Neural cell (in vitro differentiated cells): ENCODE results near the gene TUBA3D. TPM values are rescaled to one million over a fixed set of nuclear protein-coding genes. Genes with fewer than 3 reads are reported as not detected.
"Not testable (repeated sequence)": the region's sequence is repeated elsewhere in the genome, so short reads cannot be mapped to it uniquely, and the experiment has no call there.

Experiments
- H2AFZ ChIP-seq: fragments of 200-600, 300-800 bp; sonication (generic), shearing (Covaris generic); 2 replicates; pipeline ENCODE4 v1.6.0; 2014; ENCODE audit warnings: low read depth, mild to moderate bottlenecking, antibody characterized with exemption, low read length, moderate library complexity
- H3F3A ChIP-seq: fragments of 200-600 bp; shearing (Covaris generic); 2 replicates; pipeline ENCODE4 v1.6.1; 2016; ENCODE audit warnings: mild to moderate bottlenecking, moderate library complexity, mixed read lengths, antibody characterized with exemption, low read length; ENCODE audit not compliant: insufficient read depth, poor library complexity, severe bottlenecking
- H3K27ac ChIP-seq: fragments of 200-600, 300-800 bp; sonication (generic), shearing (Covaris generic); 2 replicates; pipeline ENCODE4 v1.5.1; 2014; ENCODE audit warnings: mild to moderate bottlenecking, low read length, moderate library complexity
- H3K27me3 ChIP-seq: fragments of 300-800, 200-600 bp; sonication (generic), shearing (Covaris generic); 2 replicates; pipeline ENCODE4 v1.6.0; 2014; ENCODE audit warnings: mild to moderate bottlenecking, low read depth, low read length, moderate library complexity; ENCODE audit not compliant: insufficient read depth
- H3K36me3 ChIP-seq: fragments of 300-800, 200-600 bp; sonication (generic), shearing (Covaris generic); 2 replicates; pipeline ENCODE4 v1.5.1; 2014; ENCODE audit warnings: mild to moderate bottlenecking, antibody characterized with exemption, low read length, moderate library complexity; ENCODE audit not compliant: insufficient read depth
- H3K4me2 ChIP-seq: fragments of 300-800, 200-600 bp; sonication (generic), shearing (Covaris generic); 2 replicates; pipeline ENCODE4 v1.6.0; 2014; ENCODE audit warnings: mild to moderate bottlenecking, low read length
- H3K4me3 ChIP-seq: fragments of 300-800, 200-600 bp; sonication (generic), shearing (Covaris generic); 2 replicates; pipeline ENCODE4 v1.5.1; 2014; ENCODE audit warnings: mild to moderate bottlenecking, low read length, moderate library complexity
- H3K79me2 ChIP-seq: fragments of 200-600 bp; shearing (Covaris generic); replicated peaks from 2 replicates; pipeline ENCODE4 v1.6.0; 2014; ENCODE audit warnings: mild to moderate bottlenecking, low read length, moderate library complexity; ENCODE audit not compliant: insufficient read depth
- H3K9ac ChIP-seq: fragments of 300-800, 200-600 bp; sonication (generic), shearing (Covaris generic); 2 replicates; pipeline ENCODE4 v1.6.1; 2016; ENCODE audit warnings: mild to moderate bottlenecking, low read length, mixed read lengths
- H3K9me2 ChIP-seq: fragments of 200-600 bp; shearing (Covaris generic); 2 replicates; pipeline ENCODE4 v1.6.1; 2016; ENCODE audit warnings: mild to moderate bottlenecking, low read length, mixed read lengths; ENCODE audit not compliant: insufficient read depth
- H3K9me3 ChIP-seq: fragments of 200-600, 300-800 bp; sonication (generic), shearing (Covaris generic); 2 replicates; pipeline ENCODE4 v1.6.1; 2016; ENCODE audit warnings: mild to moderate bottlenecking, mixed run types, low read length, moderate library complexity, mixed read lengths
- H4K20me1 ChIP-seq: fragments of 200-600 bp; shearing (Covaris generic); 2 replicates; pipeline ENCODE4 v1.6.1; 2016; ENCODE audit warnings: mild to moderate bottlenecking, mixed run types; ENCODE audit not compliant: insufficient read depth
- CTCF ChIP-seq: fragments of 450-650 bp; IDR thresholded peaks from 2 replicates; pipeline ENCODE4 v1.5.1; 2014; ENCODE audit warnings: antibody characterized with exemption, mild to moderate bottlenecking, moderate library complexity; ENCODE audit not compliant: poor library complexity, severe bottlenecking
- EP300 ChIP-seq: fragments of 450-650 bp; conservative IDR thresholded peaks from 2 replicates; pipeline ENCODE4 v1.6.1; 2014; ENCODE audit warnings: antibody characterized with exemption, mild to moderate bottlenecking, moderate library complexity; ENCODE audit not compliant: poor library complexity, severe bottlenecking
- EZH2 ChIP-seq: fragments of 200-600, 300-800 bp; shearing (Covaris generic), sonication (generic); IDR thresholded peaks from 2 replicates; pipeline ENCODE4 v1.6.1; 2014; ENCODE audit warnings: antibody characterized with exemption, low read length, borderline replicate concordance, mild to moderate bottlenecking; ENCODE audit not compliant: insufficient read depth, poor library complexity, severe bottlenecking
- MXI1 ChIP-seq: fragments of 450-650 bp; conservative IDR thresholded peaks from 2 replicates; pipeline ENCODE4 v1.6.1; 2014; ENCODE audit warnings: antibody characterized with exemption, mild to moderate bottlenecking; ENCODE audit not compliant: poor library complexity, severe bottlenecking
- POLR2AphosphoS5 ChIP-seq: IDR thresholded peaks from 2 replicates; pipeline ENCODE4 v1.6.1; 2012
- RAD21 ChIP-seq: fragments of 450-650 bp; conservative IDR thresholded peaks from 2 replicates; pipeline ENCODE4 v1.6.1; 2014; ENCODE audit warnings: antibody characterized with exemption, mild to moderate bottlenecking, moderate library complexity
- SMC3 ChIP-seq: fragments of 450-650 bp; conservative IDR thresholded peaks from 2 replicates; pipeline ENCODE4 v1.6.1; 2014; ENCODE audit warnings: antibody characterized with exemption, mild to moderate bottlenecking, moderate library complexity; ENCODE audit not compliant: poor library complexity
- TAF1 ChIP-seq: IDR thresholded peaks from 2 replicates; pipeline ENCODE4 v1.6.1; 2012; ENCODE audit warnings: low read depth
- polyA plus RNA-seq: library from polyadenylated mRNA; depleted of rRNA; stranded (reverse); fragments of >200 nt; gene quantifications from 2 replicates; pipeline ENCODE4 v1.2.3, GENCODE V29; 2014
- TF ChIP-seq, protein P1 (sequence below): IDR thresholded peaks from 2 replicates; pipeline ENCODE4 v1.6.1; 2012; ENCODE audit warnings: borderline replicate concordance

Gene TUBA3D
- polyA plus RNA-seq, 1 donor from 2014 or later: not detected

DNA sequence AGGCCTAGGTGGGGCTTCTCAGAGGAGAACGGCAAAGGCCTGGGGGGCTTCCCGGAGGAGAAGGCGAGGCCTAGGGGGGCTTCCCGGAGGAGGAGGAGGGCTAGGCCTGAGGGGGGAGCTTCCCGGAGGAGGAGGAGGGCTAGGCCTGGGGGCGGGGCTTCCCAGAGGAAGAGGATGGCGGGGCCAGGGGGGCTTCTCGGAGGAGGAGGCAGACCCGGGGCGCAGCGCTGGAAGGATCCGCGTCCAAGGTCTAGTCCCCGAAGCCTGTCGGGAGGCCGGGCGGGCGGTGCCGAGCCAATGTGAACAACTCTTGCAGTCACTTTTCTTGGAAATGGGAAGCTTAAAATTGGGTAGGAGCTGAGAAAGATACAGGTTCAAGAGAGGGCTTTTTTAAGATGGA is 30.0 kb upstream of the TUBA3D start:
- TF ChIP-seq SMC3 (no peak), POLR2AphosphoS5 (no peak), MXI1 (no peak), EP300 (no peak), RAD21 (no peak), TAF1 (no peak), CTCF (no peak), EZH2 (no peak)
- TF ChIP-seq, protein P1, sequence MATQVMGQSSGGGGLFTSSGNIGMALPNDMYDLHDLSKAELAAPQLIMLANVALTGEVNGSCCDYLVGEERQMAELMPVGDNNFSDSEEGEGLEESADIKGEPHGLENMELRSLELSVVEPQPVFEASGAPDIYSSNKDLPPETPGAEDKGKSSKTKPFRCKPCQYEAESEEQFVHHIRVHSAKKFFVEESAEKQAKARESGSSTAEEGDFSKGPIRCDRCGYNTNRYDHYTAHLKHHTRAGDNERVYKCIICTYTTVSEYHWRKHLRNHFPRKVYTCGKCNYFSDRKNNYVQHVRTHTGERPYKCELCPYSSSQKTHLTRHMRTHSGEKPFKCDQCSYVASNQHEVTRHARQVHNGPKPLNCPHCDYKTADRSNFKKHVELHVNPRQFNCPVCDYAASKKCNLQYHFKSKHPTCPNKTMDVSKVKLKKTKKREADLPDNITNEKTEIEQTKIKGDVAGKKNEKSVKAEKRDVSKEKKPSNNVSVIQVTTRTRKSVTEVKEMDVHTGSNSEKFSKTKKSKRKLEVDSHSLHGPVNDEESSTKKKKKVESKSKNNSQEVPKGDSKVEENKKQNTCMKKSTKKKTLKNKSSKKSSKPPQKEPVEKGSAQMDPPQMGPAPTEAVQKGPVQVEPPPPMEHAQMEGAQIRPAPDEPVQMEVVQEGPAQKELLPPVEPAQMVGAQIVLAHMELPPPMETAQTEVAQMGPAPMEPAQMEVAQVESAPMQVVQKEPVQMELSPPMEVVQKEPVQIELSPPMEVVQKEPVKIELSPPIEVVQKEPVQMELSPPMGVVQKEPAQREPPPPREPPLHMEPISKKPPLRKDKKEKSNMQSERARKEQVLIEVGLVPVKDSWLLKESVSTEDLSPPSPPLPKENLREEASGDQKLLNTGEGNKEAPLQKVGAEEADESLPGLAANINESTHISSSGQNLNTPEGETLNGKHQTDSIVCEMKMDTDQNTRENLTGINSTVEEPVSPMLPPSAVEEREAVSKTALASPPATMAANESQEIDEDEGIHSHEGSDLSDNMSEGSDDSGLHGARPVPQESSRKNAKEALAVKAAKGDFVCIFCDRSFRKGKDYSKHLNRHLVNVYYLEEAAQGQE: no peak
- Histone ChIP-seq H4K20me1 (no peaks in the 10 kb centered on the region), H3K9ac (no peak overlapping the region), H3K79me2 (no peaks in the 10 kb centered on the region), H3K36me3 (no peaks in the 10 kb centered on the region), H2AFZ (no peak overlapping the region), H3K27me3 (no peaks in the 10 kb centered on the region), H3K4me3 (no peak overlapping the region), H3F3A (no peaks in the 10 kb centered on the region), H3K9me2 (no peaks in the 10 kb centered on the region), H3K27ac (no peak overlapping the region), H3K9me3 (no peaks in the 10 kb centered on the region), H3K4me2 (no peak overlapping the region)

- not testable (repeated sequence) for H3F3A ChIP-seq, H3K36me3 ChIP-seq, H3K9ac ChIP-seq, H3K79me2 ChIP-seq, H4K20me1 ChIP-seq, H3K27ac ChIP-seq, H3K4me3 ChIP-seq, H3K4me2 ChIP-seq, H3K9me2 ChIP-seq, H2AFZ ChIP-seq, H3K9me3 ChIP-seq, H3K27me3 ChIP-seq
These were observed 27.9 kb upstream of the TUBA3D start for GRCh38 chr2:131447981-131448380.

GRCh38 chr2:131451265-131451949 is 24.5 kb upstream of the TUBA3D start:
- H3K4me2 ChIP-seq, H3K79me2 ChIP-seq, H3K9me2 ChIP-seq, H3K27ac ChIP-seq, H3K36me3 ChIP-seq, H3K9me3 ChIP-seq, H3K4me3 ChIP-seq, H3F3A ChIP-seq, H3K27me3 ChIP-seq, H4K20me1 ChIP-seq, H3K9ac ChIP-seq, H2AFZ ChIP-seq: not testable (repeated sequence)

GRCh38 chr2:131454914-131455313 is 21.0 kb upstream of the TUBA3D start:
- not testable (repeated sequence) for H3K79me2 ChIP-seq, H3K9me3 ChIP-seq, H3K9ac ChIP-seq, H4K20me1 ChIP-seq, H3K9me2 ChIP-seq, H3F3A ChIP-seq, H3K27me3 ChIP-seq, H3K4me3 ChIP-seq, H2AFZ ChIP-seq, H3K36me3 ChIP-seq, H3K4me2 ChIP-seq, H3K27ac ChIP-seq

GRCh38 chr2:131467722-131468121 is 8.2 kb upstream of the TUBA3D start:
- not testable (repeated sequence) for H3K79me2 ChIP-seq, H3K4me3 ChIP-seq, H3F3A ChIP-seq, H4K20me1 ChIP-seq, H3K9me2 ChIP-seq, H3K9me3 ChIP-seq, H3K27ac ChIP-seq, H3K4me2 ChIP-seq, H3K9ac ChIP-seq, H2AFZ ChIP-seq, H3K36me3 ChIP-seq, H3K27me3 ChIP-seq
